HEK293 (cell line): Measurements from ENCODE around the gene TRIM46.
A peak's percentile ranks its signal among the peaks of the same experiment; 100 is the strongest.

ENCODE experiments used
- CTCF ChIP-seq: fragments of 450-650 bp; formaldehyde crosslinking; IDR thresholded peaks from 2 replicates; pipeline ENCODE4 v1.5.1; 2016; ENCODE audit warnings: missing biosample characterization, missing genetic modification characterization
- OVOL3 ChIP-seq: fragments of 450-650 bp; formaldehyde crosslinking; IDR thresholded peaks from 2 replicates; pipeline ENCODE4 v1.5.1; 2016; ENCODE audit warnings: missing biosample characterization, missing genetic modification characterization
- SETDB1 ChIP-seq: IDR thresholded peaks from one replicate; pipeline ENCODE4 v1.6.1; 2017; ENCODE audit warnings: mild to moderate bottlenecking, low read length, moderate library complexity, mixed read lengths; ENCODE audit not compliant: insufficient read length
- ZBTB7A ChIP-seq: fragments of 450-650 bp; formaldehyde crosslinking; IDR thresholded peaks from 2 replicates; pipeline ENCODE4 v1.5.1; 2016; ENCODE audit warnings: low read depth, missing biosample characterization, missing genetic modification characterization
- ZNF24 ChIP-seq: fragments of 450-650 bp; formaldehyde crosslinking; IDR thresholded peaks from 2 replicates; pipeline ENCODE4 v1.5.1; 2016; ENCODE audit warnings: missing biosample characterization, missing genetic modification characterization
- ZNF48 ChIP-seq: fragments of 450-650 bp; formaldehyde crosslinking; IDR thresholded peaks from 2 replicates; pipeline ENCODE4 v1.5.1; 2016; ENCODE audit warnings: missing biosample characterization, missing genetic modification characterization
- ZNF580 ChIP-seq: fragments of 450-650 bp; formaldehyde crosslinking; IDR thresholded peaks from 2 replicates; pipeline ENCODE4 v1.5.1; 2016; ENCODE audit warnings: missing biosample characterization, missing genetic modification characterization
- ZNF692 ChIP-seq: fragments of 450-650 bp; formaldehyde crosslinking; IDR thresholded peaks from 2 replicates; pipeline ENCODE4 v1.5.1; 2016; ENCODE audit warnings: missing biosample characterization, missing genetic modification characterization
- ZNF768 ChIP-seq: fragments of 450-650 bp; formaldehyde crosslinking; IDR thresholded peaks from 2 replicates; pipeline ENCODE4 v1.5.1; 2018; ENCODE audit warnings: missing biosample characterization, mild to moderate bottlenecking, missing genetic modification characterization
- ZSCAN18 ChIP-seq: fragments of 450-650 bp; formaldehyde crosslinking; IDR thresholded peaks from 2 replicates; pipeline ENCODE4 v1.5.1; 2016; ENCODE audit warnings: missing biosample characterization, missing genetic modification characterization
- TF ChIP-seq, protein P1 (sequence below): fragments of 450-650 bp; IDR thresholded peaks from 2 replicates; pipeline ENCODE4 v1.5.1; 2018; ENCODE audit warnings: missing biosample characterization, missing genetic modification characterization

DNA sequence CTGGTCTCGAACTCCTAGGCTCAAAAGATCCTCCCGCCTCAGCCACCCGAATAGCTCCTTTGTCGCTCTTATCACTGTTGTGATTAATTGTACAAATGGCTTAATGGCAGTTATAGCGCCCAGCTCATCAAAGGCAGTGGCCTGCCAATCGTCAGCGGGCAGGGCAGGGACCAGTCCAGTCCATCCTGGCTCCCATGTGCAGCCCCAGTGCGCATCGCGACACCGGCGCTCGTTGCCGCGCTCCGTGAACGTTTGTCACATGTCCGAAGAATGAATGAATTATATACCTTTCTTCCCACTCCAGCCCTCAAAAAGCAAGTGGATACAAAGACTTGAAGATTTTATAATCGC is 53.2 kb downstream of the TRIM46 start:
- no peak for TF ChIP-seq ZNF48
- TF ChIP-seq ZNF768 (tag by site-specific recombination), result no peak
- no peak for TF ChIP-seq CTCF (tag by site-specific recombination)
- 0 out of 2 replicates have a peak, but pooled peaks have one; percentile 12 for TF ChIP-seq ZNF580
- peak; percentile 99 for TF ChIP-seq ZNF24
- no peak for TF ChIP-seq SETDB1
- no peak for TF ChIP-seq ZNF692 (tag by site-specific recombination)
- no peak for TF ChIP-seq ZSCAN18 (tag by site-specific recombination)
- no peak for TF ChIP-seq OVOL3 (tag by site-specific recombination)
- TF ChIP-seq, protein P1, sequence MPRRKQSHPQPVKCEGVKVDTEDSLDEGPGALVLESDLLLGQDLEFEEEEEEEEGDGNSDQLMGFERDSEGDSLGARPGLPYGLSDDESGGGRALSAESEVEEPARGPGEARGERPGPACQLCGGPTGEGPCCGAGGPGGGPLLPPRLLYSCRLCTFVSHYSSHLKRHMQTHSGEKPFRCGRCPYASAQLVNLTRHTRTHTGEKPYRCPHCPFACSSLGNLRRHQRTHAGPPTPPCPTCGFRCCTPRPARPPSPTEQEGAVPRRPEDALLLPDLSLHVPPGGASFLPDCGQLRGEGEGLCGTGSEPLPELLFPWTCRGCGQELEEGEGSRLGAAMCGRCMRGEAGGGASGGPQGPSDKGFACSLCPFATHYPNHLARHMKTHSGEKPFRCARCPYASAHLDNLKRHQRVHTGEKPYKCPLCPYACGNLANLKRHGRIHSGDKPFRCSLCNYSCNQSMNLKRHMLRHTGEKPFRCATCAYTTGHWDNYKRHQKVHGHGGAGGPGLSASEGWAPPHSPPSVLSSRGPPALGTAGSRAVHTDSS (tag by site-specific recombination), result no peak
- no peak for TF ChIP-seq ZBTB7A (tag by site-specific recombination)
